NT2/D1 (cell line): ENCODE results near the gene SARDH.

ENCODE experiments used
- SUZ12 ChIP-seq: IDR thresholded peaks from 2 replicates; pipeline ENCODE4 v1.6.1; 2011; ENCODE audit not compliant: insufficient read length, insufficient read depth; ENCODE audit errors: extremely low read depth
- ZNF274 ChIP-seq: IDR thresholded peaks from 2 replicates; pipeline ENCODE4 v1.6.1; 2011; ENCODE audit warnings: mild to moderate bottlenecking, low read depth, low read length

GRCh38 chr9:133665096-133665495 lies 73.1 kb downstream of the SARDH start:
- TF ChIP-seq SUZ12 (no peak), ZNF274 (no peak)
